GM23338 (cell line): Measurements from ENCODE around the gene PYY. TPM values are rescaled to one million over a fixed set of nuclear protein-coding genes. Genes with fewer than 3 reads are reported as not detected.

Experiments used
- ATAC-seq: fragments of 200-7000 bp; cut with Tn5 transposase; 3 replicates; pipeline ENCODE4 v1.9.1; 2020
- DNase-seq: peaks from one replicate; pipeline ENCODE4 v3.0.0-alpha.2; 2015; ENCODE audit warnings: low spot score
- H2AFZ ChIP-seq: fragments of 200-600 bp; sonication (generic); 2 replicates; pipeline ENCODE4 v1.8.0; 2016; ENCODE audit warnings: antibody characterized with exemption, mild to moderate bottlenecking, moderate library complexity
- H3F3A ChIP-seq: fragments of 200-600 bp; sonication (generic); replicated peaks from 2 replicates; pipeline ENCODE4 v1.8.0; 2017; ENCODE audit warnings: antibody characterized with exemption, mixed run types, low read depth
- H3K27ac ChIP-seq: fragments of 200-600 bp; sonication (generic); 2 replicates; pipeline ENCODE4 v1.6.1; 2016; ENCODE audit warnings: low read depth
- H3K27me3 ChIP-seq: fragments of 200-600 bp; sonication (generic); 2 replicates; pipeline ENCODE4 v1.8.0; 2016; ENCODE audit warnings: mild to moderate bottlenecking, mixed run types, moderate library complexity; ENCODE audit not compliant: insufficient read depth
- H3K36me3 ChIP-seq: fragments of 200-600 bp; sonication (generic); 2 replicates; pipeline ENCODE4 v1.8.0; 2016; ENCODE audit warnings: mild to moderate bottlenecking; ENCODE audit not compliant: insufficient read depth
- H3K4me1 ChIP-seq: fragments of 200-600 bp; sonication (generic); 2 replicates; pipeline ENCODE4 v1.8.0; 2016; ENCODE audit warnings: mild to moderate bottlenecking, moderate library complexity; ENCODE audit not compliant: insufficient read depth
- H3K4me2 ChIP-seq: fragments of 200-600 bp; sonication (generic); 2 replicates; pipeline ENCODE4 v1.7.1; 2017; ENCODE audit warnings: mixed run types
- H3K4me3 ChIP-seq: fragments of 200-600 bp; sonication (generic); 2 replicates; pipeline ENCODE4 v1.6.1; 2016; ENCODE audit warnings: mixed run types
- H3K79me2 ChIP-seq: fragments of 200-600 bp; sonication (generic); replicated peaks from 2 replicates; pipeline ENCODE4 v1.8.0; 2017; ENCODE audit warnings: mild to moderate bottlenecking; ENCODE audit not compliant: insufficient read depth
- H3K9me2 ChIP-seq: fragments of 200-600 bp; sonication (generic); 2 replicates; pipeline ENCODE4 v1.8.0; 2017; ENCODE audit not compliant: insufficient read depth
- H4K20me1 ChIP-seq: fragments of 200-600 bp; sonication (generic); replicated peaks from 2 replicates; pipeline ENCODE4 v1.8.0; 2017; ENCODE audit warnings: mild to moderate bottlenecking; ENCODE audit not compliant: insufficient read depth
- H3K27ac Mint-ChIP-seq: 2 replicates; pipeline ENCODE4 v1.8.0; 2020; ENCODE audit warnings: inconsistent platforms, mild to moderate bottlenecking, moderate library complexity, mixed read lengths
- H3K27me3 Mint-ChIP-seq: 3 replicates; pipeline ENCODE4 v1.8.0; 2022; ENCODE audit warnings: low read depth, mild to moderate bottlenecking, moderate library complexity, mixed read lengths, inconsistent platforms; ENCODE audit not compliant: insufficient read depth, poor library complexity
- H3K36me3 Mint-ChIP-seq: 3 replicates; pipeline ENCODE4 v1.8.0; 2021; ENCODE audit warnings: low read depth, mild to moderate bottlenecking, inconsistent platforms, moderate library complexity, mixed read lengths
- H3K4me1 Mint-ChIP-seq: 3 replicates; pipeline ENCODE4 v1.8.0; 2020; ENCODE audit warnings: mild to moderate bottlenecking, inconsistent platforms, mixed read lengths
- H3K4me3 Mint-ChIP-seq: 3 replicates; pipeline ENCODE4 v1.8.0; 2021; ENCODE audit warnings: moderate library complexity, mild to moderate bottlenecking, inconsistent platforms, mixed read lengths
- H3K9me3 Mint-ChIP-seq: 3 replicates; pipeline ENCODE4 v1.8.0; 2020; ENCODE audit warnings: moderate library complexity, mild to moderate bottlenecking, inconsistent platforms, mixed read lengths
- CREB1 ChIP-seq: fragments of 250-450 bp; sonication (Bioruptor Pico); IDR thresholded peaks from 2 replicates; pipeline ENCODE4 v1.5.0; 2020; ENCODE audit warnings: low read depth, mild to moderate bottlenecking, moderate library complexity
- CTCF ChIP-seq, 2 experiments: fragments of 200-600 bp in 1 of 2; sonication (generic) in 1 of 2; conservative IDR thresholded peaks; 2 replicates each; pipeline versions ENCODE4 v1.5.1 to v1.6.1; 2016 to 2017; ENCODE audit warnings: antibody characterized with exemption in 2 of 2, low read depth in 2 of 2, mild to moderate bottlenecking in 2 of 2, moderate library complexity in 1 of 2
- ETS1 ChIP-seq: IDR thresholded peaks from 2 replicates; pipeline ENCODE4 v1.6.1; 2016; ENCODE audit warnings: antibody characterized with exemption
- EZH2 ChIP-seq: fragments of 200-600 bp; sonication (generic); IDR thresholded peaks from one replicate; pipeline ENCODE4 v1.8.0; 2017; ENCODE audit warnings: antibody characterized with exemption, mild to moderate bottlenecking, low read depth; ENCODE audit not compliant: unreplicated experiment
- EZH2phosphoT487 ChIP-seq: fragments of 200-600 bp; sonication (generic); IDR thresholded peaks from one replicate; pipeline ENCODE4 v1.8.1; 2018; ENCODE audit warnings: antibody characterized with exemption; ENCODE audit not compliant: unreplicated experiment
- JUNB ChIP-seq: IDR thresholded peaks from one replicate; pipeline ENCODE4 v1.6.1; 2016; ENCODE audit warnings: antibody characterized with exemption; ENCODE audit not compliant: unreplicated experiment
- NANOG ChIP-seq: IDR thresholded peaks from 2 replicates; pipeline ENCODE4 v1.6.1; 2016; ENCODE audit warnings: antibody characterized with exemption, borderline replicate concordance
- POLR2AphosphoS5 ChIP-seq: IDR thresholded peaks from 2 replicates; pipeline ENCODE4 v1.6.1; 2016; ENCODE audit warnings: antibody characterized with exemption, low read depth
- REST ChIP-seq: IDR thresholded peaks from one replicate; pipeline ENCODE4 v1.6.1; 2018; ENCODE audit warnings: antibody characterized with exemption; ENCODE audit not compliant: unreplicated experiment
- ZNF114 ChIP-seq: fragments of 250-450 bp; sonication (Bioruptor Pico); IDR thresholded peaks from 2 replicates; pipeline ENCODE4 v1.5.0; 2020; ENCODE audit warnings: mild to moderate bottlenecking, moderate library complexity
- ZNF331 ChIP-seq: fragments of 250-450 bp; sonication (Bioruptor Pico); IDR thresholded peaks from 2 replicates; pipeline ENCODE4 v1.5.0; 2020; ENCODE audit warnings: low read depth, mild to moderate bottlenecking, moderate library complexity
- polyA plus RNA-seq: library from polyadenylated mRNA; unstranded; fragments of >200 nt; fragmentation: Nextera tagmentation; extraction: Ambion mirVana; gene quantifications from 2 replicates; pipeline ENCODE4 v1.2.1, GENCODE V29; 2016
- total RNA-seq: library from RNA; depleted of rRNA; stranded (reverse); fragments of >200 nt; shearing (Covaris generic); gene quantifications from 2 replicates; pipeline ENCODE4 v1.2.3, GENCODE V29; 2014

Gene PYY
- total and polyA plus RNA-seq, 2 experiments from 2014 or later, result 0.56 to 8.5 TPM

- H3K36me3 ChIP-seq, result no peaks in the 10 kb centered on the region
- Mint-ChIP-seq H3K9me3 (no peaks in the 10 kb centered on the region), H3K27me3 (peaks cover 44% of the 10 kb centered on the region), H3K4me3 (no peak overlapping the region), H3K4me1 (peaks cover 7% of the 10 kb centered on the region), H3K27ac (no peak overlapping the region), H3K36me3 (no peaks in the 10 kb centered on the region; the same call in 2 of the 3 replicates)
- peaks cover 36% of the 10 kb centered on the region for H3K27me3 ChIP-seq
- no peak overlapping the region for H3K4me2 ChIP-seq
- no peaks in the 10 kb centered on the region for H3K79me2 ChIP-seq
- H3F3A ChIP-seq, result no peaks in the 10 kb centered on the region
- H3K4me1 ChIP-seq, result no peaks in the 10 kb centered on the region
- no peak for TF ChIP-seq ZNF331 (CRISPR knock-in tag)
- TF ChIP-seq EZH2, result no peak
- TF ChIP-seq JUNB, result no peak
- TF ChIP-seq CTCF (conservative IDR thresholded peaks at IDR 0.05; ENCODE audit: low read depth in 2 of 2), result no peak
- TF ChIP-seq NANOG, result no peak
- no peak for TF ChIP-seq ETS1
- TF ChIP-seq REST, result no peak
- TF ChIP-seq POLR2AphosphoS5, result no peak
- TF ChIP-seq CREB1, result no peak
- no peak for TF ChIP-seq ZNF114 (CRISPR knock-in tag)
- TF ChIP-seq EZH2phosphoT487, result no peak
- no peaks in the 10 kb centered on the region for H4K20me1 ChIP-seq
- H3K4me3 ChIP-seq, result no peak overlapping the region
- H2AFZ ChIP-seq, result no peak overlapping the region
- no peak overlapping the region for H3K27ac ChIP-seq
- peak; percentile 6; the same call in 1 of the 3 replicates for ATAC-seq
- no peak for DNase-seq
- 0 out of 2 replicates have a peak, but pooled peaks cover 5% of the 10 kb centered on the region for H3K9me2 ChIP-seq
These were observed 17.8 kb downstream of the PYY start for GRCh38 chr17:43935926-43936261.
